HG03060 (cell line): Measurements from ENCODE around the gene ZNF609.

ENCODE experiments used
- ATAC-seq: cut with Tn5 transposase; IDR thresholded peaks from one replicate; pipeline ENCODE4 v1.9.1; 2021; ENCODE audit warnings: low read depth, moderate number of reproducible peaks; ENCODE audit not compliant: unreplicated experiment

Gene ZNF609

DNA sequence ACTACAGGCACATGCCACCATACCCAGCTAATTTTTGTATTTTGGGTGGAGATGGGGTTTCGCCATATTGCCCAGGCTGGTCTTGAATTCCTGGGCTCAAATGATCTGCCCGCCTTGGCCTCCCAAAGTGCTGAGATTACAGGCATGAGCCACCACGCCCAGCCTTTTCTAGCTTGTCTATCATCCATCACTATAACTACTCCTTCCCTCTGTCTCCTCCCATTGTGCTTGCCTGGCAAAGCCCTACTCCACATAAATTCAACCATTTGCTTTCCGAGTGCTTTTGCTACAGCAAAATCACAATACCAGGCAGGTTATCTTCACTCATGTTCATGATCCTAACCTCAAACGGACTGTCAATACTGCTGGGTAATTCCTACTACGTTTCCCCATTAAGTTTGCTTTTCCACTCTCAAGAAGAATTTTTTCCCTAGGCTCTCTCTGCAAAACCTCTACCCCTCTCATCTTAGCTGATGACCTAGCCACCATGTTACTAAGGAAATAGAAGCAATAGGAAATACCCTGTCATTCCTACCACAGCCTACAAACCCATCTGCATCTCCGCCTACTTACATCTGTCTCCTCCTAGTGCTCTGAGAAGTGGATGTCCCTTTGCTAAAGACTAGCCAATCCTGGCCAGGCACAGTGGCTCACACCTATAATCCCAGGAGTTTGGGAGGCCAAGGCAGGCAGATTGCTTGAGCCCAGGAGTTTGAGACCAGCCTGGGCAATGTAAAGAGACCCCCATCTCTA is 250.5 kb downstream of the ZNF609 start:
- no peak for ATAC-seq

DNA sequence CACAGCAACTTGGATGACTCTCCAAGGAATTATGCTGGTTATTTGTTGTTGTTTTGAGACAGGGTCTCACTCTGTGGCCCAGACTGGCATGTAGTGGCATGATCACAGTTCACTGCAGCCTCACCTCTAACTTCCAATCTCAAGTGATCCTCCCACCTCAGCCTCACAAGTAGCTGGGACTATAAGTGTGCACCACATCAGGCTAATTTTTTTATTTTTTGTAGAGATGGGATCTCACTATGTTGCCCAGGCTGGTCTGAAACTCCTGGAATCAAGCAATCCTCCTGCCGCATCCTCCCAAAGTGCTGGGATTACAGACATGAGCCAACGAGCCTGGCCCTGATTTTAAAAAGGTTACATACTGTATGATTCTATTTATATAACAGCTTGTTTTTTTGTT is 252.0 kb downstream of the ZNF609 start:
- ATAC-seq: no peak

DNA sequence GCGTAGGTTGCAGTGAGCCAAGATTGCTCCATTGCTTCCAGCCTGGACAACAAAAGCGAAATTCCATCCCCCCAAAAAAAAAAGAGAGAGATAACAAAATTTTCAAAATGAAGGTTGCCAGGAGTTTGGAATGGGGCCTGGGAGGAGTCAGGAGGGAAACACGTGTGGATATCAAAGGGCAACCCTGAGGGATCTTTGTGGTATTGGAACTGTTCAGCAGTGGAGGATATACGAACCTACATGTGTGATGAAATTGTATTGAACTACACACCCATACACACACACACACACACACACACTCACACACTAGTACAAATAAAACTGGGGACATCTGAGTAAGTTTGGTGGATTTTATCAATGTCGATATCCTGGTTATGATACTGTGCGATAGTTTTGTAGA is 253.2 kb downstream of the ZNF609 start:
- no peak for ATAC-seq

DNA sequence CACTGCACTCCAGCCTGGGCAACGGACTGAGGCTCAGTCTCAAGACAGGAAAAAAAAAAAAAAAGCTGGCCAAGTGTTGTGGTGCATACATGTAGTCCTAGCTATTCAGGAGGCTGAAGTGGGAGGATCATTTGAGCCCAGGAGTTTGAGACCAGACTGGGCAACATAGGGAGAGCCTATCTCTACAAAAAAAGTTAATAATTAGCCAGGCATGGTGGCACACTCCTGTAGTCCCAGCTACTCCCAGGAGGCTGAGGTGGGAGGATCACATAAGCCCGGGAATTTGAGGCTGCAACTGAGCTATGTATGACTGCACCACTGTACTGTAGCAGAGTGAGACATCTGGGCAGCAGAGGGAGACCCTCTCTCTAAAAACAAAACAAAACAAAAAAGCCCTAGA is 256.1 kb downstream of the ZNF609 start:
- no peak for ATAC-seq

DNA sequence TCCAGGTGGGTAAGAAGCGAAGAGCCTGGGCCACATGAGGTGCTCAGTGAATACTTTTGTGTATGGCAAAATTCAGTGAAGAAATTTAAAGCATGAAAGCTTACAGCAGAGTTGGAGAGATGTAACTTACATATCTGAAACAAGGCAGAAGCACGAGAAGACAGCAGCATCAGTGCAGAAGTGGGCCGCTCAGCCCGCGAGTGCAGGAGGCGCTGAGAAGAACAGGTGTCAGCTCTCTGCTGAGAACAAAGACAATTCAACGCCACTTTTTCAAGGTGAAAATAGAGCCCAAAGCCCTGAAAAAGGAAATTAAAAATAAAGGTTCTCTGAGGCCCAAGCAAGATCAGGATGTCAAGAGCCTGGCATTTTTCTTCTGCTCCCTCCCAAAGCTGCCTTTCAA is 256.8 kb downstream of the ZNF609 start:
- ATAC-seq: no peak

DNA sequence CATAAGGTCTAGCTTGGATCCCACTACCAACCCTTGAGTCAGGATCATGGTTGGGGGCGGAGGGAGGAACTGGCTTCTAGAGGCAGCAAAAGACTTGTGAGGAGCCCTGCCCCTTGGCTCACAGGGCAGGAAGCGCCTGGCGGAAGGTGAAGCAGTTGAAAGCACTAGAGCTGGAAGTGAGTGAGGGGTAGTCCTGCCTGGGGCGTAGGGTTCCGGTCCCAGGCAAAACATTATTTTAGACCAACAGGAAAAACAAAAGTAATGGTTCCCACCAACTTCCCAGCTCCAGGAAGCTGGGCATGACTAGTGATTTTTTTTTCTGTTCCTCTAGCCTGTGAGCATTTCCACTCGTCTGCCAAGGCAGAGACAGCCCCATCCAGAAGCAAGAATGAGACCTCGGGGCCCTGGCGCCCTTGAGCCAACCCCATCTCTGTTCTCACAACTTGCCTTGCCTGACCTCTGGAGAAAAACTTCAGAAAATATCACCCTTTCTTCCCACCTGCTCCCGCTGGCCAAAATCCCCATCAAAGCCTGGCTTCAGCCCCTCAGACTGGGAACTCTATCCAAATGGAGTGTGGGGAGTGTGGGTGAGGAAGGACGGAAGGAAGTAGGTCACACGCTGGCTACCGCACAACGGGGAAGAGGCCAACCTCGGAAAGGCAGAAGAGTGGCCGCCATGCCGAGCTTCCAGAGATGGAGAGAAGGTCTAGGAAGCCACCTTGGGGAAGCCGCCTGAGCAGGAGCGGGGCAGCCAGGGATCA is 257.5 kb downstream of the ZNF609 start:
- ATAC-seq: no peak

DNA sequence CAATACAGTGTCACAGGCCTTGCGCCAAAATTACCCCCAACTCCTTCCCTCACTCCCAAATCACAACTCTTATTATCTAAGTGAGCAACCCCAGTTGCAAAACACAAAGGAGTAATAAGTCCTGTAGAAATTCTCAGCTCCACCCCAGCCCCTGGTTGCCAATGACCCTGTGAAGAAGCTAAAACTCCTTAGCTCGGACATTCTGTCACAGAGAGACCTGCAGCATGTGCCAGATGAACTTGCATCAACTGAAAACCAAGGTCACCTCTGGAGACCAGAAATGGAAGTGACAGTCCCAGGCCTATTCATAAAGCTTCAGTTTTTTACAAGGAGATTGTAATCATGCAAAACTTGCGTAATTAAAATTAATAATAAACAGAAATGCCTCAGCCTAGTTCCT is 259.8 kb downstream of the ZNF609 start:
- no peak for ATAC-seq

DNA sequence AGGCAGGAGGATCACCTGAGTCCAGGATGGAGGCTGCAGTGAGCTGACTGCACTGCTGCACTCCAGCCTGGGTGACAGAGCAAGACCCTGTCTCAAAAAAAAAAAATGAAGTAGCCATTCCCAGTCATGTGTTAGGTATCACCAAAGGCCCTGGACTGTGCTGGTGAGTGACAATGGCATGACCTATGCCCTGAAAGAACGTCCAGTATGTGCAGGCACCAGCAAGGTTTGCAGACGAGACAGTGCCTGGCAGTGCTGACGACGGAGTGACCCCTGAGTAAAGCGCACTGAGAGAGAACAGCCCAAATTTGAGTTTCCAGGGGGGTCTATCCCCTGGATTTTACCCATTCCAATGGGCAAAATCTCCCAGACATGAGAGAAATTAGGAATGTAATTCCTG is 269.8 kb downstream of the ZNF609 start:
- ATAC-seq: no peak

DNA sequence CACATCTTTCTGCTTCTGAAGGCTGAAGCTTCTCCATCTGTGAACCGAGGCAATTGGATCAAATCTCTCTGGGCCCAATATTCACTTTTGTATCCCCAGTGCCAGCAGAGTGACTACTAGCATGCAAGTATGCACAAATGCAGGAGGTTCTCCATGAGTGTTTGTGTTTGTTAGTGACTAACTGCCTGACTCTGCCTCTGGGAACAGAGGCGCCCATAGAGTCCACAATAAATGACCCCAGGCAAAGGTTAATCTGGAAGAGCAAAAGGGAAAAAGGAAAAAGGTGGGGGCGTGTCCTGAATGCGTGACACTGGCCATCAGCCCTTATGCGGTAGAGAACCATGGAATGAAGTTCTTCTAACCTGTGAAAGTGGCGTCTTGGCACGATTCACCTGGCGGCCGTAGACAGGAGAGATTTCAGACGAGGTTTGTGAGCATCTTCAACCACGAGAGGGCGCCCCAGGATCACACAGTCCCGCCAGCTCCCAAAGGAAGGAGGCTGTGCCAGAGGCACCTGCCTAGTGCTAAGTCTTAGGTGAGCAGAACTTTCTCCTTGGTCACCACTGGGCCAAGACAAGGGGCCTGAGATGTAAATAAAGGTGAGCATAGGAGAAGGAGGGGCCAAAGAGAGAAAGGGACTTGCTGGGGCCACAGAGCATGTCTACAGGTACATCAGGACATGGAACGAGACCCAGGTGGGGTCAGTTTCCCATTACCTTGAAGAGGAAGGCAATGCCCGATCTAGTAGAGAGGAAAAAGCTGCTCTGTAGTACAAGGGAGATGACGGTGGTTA is 270.8 kb downstream of the ZNF609 start:
- ATAC-seq: no peak

DNA sequence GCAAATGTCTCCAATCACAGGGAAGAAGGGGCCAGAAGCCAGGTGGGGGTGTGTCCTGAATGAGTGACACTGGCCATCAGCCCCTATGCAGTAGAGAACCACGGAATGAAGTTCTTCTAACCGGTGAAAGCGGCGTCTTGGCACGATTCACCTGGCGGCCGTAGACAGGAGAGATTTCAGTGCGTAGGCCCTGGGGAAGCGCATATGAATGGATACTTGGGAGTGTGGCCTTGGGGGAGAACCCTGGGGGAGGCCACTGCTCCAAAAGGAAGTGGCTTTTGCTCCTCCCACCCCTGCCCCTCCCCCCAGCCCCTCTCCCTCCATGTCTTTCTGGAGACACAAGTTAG is 271.4 kb downstream of the ZNF609 start:
- no peak for ATAC-seq

DNA sequence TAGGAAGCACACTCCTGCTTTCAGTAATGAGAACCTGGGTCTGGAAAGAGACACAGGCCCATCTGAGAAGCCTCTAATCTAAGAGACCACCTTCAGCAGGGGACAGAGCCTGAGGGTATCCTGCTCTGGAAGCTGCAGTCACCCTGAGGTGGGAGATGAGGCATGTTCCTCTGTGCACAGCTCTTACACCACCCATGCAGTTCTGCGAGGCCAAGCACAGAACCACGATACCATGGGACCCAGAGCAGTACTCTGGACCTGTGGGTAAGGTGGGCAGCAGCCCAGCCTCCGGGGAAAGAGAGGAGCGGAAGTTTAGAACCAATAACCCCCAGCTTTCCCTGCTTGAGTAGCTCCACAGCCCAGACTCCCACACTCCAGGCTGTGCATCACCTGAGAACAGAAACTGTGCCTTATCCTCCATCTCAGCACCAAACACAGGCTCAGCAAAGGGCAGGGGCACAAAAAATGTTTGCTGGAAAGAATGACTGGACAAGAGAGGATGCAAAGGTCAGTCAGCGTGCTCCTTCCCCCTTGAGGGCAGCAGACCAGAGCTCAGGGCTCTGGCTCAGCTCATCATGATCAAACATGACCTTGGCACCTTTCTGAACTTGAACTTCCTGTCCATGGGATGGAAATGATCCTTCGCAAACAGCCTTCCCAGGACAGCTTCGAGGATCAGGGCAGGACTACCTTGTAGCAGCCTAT is 271.9 kb downstream of the ZNF609 start:
- no peak for ATAC-seq
